SK-N-SH treated with all-trans-retinoic acid at 6 μM for 48 hours (cell line): ENCODE measurements around the gene TACR1.

Experiments
- ATAC-seq: fragments of 200-7000 bp; cut with Tn5 transposase; 3 replicates; pipeline ENCODE4 v1.9.1; 2020; ENCODE audit warnings: mild to moderate bottlenecking, moderate library complexity
- BACH2 ChIP-seq: fragments of 250-450 bp; sonication (Bioruptor Pico); IDR thresholded peaks from 2 replicates; pipeline ENCODE4 v1.9.0; 2021; ENCODE audit warnings: mild to moderate bottlenecking, borderline replicate concordance
- ISL1 ChIP-seq: fragments of 250-450 bp; sonication (Bioruptor Pico); IDR thresholded peaks from 2 replicates; pipeline ENCODE4 v2.1.2; 2022; ENCODE audit warnings: mild to moderate bottlenecking, moderate library complexity
- PPARA ChIP-seq: fragments of 250-450 bp; sonication (Bioruptor Pico); IDR thresholded peaks from 2 replicates; pipeline ENCODE4 v1.5.0; 2020; ENCODE audit warnings: mild to moderate bottlenecking, borderline replicate concordance
- RARB ChIP-seq: fragments of 250-450 bp; sonication (Bioruptor Pico); IDR thresholded peaks from 2 replicates; pipeline ENCODE4 v1.8.0; 2021; ENCODE audit warnings: mild to moderate bottlenecking, moderate library complexity
- TCF4 ChIP-seq: fragments of 250-450 bp; sonication (Bioruptor Pico); IDR thresholded peaks from 2 replicates; pipeline ENCODE4 v1.8.0; 2021; ENCODE audit warnings: mild to moderate bottlenecking, moderate library complexity, borderline replicate concordance
- TOX ChIP-seq: fragments of 250-450 bp; sonication (Bioruptor Pico); IDR thresholded peaks from 2 replicates; pipeline ENCODE4 v1.8.0; 2021; ENCODE audit warnings: mild to moderate bottlenecking, moderate library complexity, borderline replicate concordance
- ZC3H10 ChIP-seq: fragments of 250-450 bp; sonication (Bioruptor Pico); IDR thresholded peaks from 2 replicates; pipeline ENCODE4 v1.5.1; 2021; ENCODE audit warnings: mild to moderate bottlenecking, moderate library complexity
- ZFP3 ChIP-seq: fragments of 250-450 bp; sonication (Bioruptor Pico); IDR thresholded peaks from 2 replicates; pipeline ENCODE4 v1.5.0; 2020; ENCODE audit warnings: mild to moderate bottlenecking, moderate library complexity
- ZFP30 ChIP-seq: fragments of 450-650 bp; formaldehyde crosslinking; IDR thresholded peaks from 2 replicates; pipeline ENCODE4 v1.5.0; 2022; ENCODE audit warnings: mild to moderate bottlenecking, moderate library complexity
- ZNF70 ChIP-seq: fragments of 450-650 bp; formaldehyde crosslinking; IDR thresholded peaks from 2 replicates; pipeline ENCODE4 v1.5.0; 2020; ENCODE audit warnings: mild to moderate bottlenecking, moderate library complexity
- TF ChIP-seq, protein P1 (sequence below): fragments of 250-450 bp; sonication (Bioruptor Pico); IDR thresholded peaks from 2 replicates; pipeline ENCODE4 v1.8.0; 2021; ENCODE audit warnings: low read depth, mild to moderate bottlenecking, moderate library complexity, borderline replicate concordance
- TF ChIP-seq, protein P2 (sequence below): fragments of 250-450 bp; sonication (Bioruptor Pico); IDR thresholded peaks from 2 replicates; pipeline ENCODE4 v1.8.0; 2020; ENCODE audit warnings: mild to moderate bottlenecking, moderate library complexity, borderline replicate concordance
- TF ChIP-seq, protein P3 (sequence below): fragments of 250-450 bp; sonication (Bioruptor Pico); IDR thresholded peaks from 2 replicates; pipeline ENCODE4 v1.5.1; 2020; ENCODE audit warnings: low read depth, mild to moderate bottlenecking, moderate library complexity
- TF ChIP-seq, protein P4 (sequence below): fragments of 250-450 bp; sonication (Bioruptor Pico); IDR thresholded peaks from 2 replicates; pipeline ENCODE4 v1.5.1; 2021; ENCODE audit warnings: mild to moderate bottlenecking, moderate library complexity
- TF ChIP-seq, protein P5 (sequence below): fragments of 250-450 bp; sonication (Bioruptor Pico); IDR thresholded peaks from 2 replicates; pipeline ENCODE4 v1.5.0; 2020; ENCODE audit warnings: mild to moderate bottlenecking, moderate library complexity

Gene TACR1

DNA sequence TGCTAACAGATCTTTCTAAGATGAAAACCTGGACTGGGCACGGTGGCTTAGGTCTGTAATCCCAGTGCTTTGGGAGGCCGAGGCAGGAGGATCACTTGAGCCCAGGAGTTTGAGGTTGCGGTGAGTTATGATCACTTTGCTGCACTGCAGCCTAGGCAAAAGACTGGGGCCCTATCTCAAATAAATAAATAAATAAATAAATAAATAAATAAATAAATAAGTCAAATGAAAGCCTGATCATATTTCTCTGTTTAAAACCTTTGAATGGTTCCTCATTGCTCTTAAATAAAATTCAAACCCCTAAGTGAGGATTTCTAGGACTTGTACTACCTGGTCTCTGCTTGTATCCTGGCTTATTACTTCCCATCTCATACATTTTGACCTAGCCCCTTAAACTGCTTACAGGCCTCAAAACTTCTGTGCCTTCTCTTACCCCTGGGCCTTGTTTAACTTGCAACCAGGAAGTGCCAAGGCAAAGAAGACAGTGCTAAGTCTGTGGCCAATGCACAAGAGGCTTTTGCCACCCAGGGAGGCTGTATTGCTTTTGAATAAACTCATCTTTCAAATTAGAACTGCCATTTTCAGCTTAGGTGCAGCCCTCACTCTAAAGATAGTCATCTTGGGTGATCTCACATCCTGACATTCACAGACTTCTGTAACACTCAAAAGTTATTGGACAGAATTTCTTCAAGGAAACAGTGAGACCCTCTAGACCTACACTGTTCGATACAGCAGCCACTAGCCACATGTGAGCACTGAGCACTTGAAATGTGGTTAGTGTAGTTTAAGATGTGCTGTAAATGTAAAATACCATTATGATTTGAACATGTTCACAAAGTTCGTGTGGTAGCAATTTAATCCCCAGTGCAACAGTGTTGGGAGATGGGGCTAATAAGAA is 167.2 kb downstream of the TACR1 start:
- TF ChIP-seq TOX (CRISPR knock-in tag), result no peak
- TF ChIP-seq, protein P1, sequence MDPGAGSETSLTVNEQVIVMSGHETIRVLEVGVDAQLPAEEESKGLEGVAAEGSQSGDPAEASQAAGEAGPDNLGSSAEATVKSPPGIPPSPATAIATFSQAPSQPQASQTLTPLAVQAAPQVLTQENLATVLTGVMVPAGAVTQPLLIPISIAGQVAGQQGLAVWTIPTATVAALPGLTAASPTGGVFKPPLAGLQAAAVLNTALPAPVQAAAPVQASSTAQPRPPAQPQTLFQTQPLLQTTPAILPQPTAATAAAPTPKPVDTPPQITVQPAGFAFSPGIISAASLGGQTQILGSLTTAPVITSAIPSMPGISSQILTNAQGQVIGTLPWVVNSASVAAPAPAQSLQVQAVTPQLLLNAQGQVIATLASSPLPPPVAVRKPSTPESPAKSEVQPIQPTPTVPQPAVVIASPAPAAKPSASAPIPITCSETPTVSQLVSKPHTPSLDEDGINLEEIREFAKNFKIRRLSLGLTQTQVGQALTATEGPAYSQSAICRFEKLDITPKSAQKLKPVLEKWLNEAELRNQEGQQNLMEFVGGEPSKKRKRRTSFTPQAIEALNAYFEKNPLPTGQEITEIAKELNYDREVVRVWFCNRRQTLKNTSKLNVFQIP (CRISPR knock-in tag), result no peak
- TF ChIP-seq, protein P2, sequence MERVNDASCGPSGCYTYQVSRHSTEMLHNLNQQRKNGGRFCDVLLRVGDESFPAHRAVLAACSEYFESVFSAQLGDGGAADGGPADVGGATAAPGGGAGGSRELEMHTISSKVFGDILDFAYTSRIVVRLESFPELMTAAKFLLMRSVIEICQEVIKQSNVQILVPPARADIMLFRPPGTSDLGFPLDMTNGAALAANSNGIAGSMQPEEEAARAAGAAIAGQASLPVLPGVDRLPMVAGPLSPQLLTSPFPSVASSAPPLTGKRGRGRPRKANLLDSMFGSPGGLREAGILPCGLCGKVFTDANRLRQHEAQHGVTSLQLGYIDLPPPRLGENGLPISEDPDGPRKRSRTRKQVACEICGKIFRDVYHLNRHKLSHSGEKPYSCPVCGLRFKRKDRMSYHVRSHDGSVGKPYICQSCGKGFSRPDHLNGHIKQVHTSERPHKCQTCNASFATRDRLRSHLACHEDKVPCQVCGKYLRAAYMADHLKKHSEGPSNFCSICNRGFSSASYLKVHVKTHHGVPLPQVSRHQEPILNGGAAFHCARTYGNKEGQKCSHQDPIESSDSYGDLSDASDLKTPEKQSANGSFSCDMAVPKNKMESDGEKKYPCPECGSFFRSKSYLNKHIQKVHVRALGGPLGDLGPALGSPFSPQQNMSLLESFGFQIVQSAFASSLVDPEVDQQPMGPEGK (CRISPR knock-in tag), result no peak
- no peak for TF ChIP-seq ZNF70
- no peak for TF ChIP-seq ZFP3 (CRISPR knock-in tag)
- no peak for TF ChIP-seq TCF4
- TF ChIP-seq RARB (CRISPR knock-in tag), result no peak
- no peak for TF ChIP-seq PPARA (CRISPR knock-in tag)
- TF ChIP-seq BACH2, result no peak
- TF ChIP-seq, protein P3, sequence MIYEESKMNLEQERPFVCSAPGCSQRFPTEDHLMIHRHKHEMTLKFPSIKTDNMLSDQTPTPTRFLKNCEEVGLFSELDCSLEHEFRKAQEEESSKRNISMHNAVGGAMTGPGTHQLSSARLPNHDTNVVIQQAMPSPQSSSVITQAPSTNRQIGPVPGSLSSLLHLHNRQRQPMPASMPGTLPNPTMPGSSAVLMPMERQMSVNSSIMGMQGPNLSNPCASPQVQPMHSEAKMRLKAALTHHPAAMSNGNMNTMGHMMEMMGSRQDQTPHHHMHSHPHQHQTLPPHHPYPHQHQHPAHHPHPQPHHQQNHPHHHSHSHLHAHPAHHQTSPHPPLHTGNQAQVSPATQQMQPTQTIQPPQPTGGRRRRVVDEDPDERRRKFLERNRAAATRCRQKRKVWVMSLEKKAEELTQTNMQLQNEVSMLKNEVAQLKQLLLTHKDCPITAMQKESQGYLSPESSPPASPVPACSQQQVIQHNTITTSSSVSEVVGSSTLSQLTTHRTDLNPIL (CRISPR knock-in tag), result no peak
- no peak for TF ChIP-seq ZFP30 (CRISPR knock-in tag)
- TF ChIP-seq, protein P4, sequence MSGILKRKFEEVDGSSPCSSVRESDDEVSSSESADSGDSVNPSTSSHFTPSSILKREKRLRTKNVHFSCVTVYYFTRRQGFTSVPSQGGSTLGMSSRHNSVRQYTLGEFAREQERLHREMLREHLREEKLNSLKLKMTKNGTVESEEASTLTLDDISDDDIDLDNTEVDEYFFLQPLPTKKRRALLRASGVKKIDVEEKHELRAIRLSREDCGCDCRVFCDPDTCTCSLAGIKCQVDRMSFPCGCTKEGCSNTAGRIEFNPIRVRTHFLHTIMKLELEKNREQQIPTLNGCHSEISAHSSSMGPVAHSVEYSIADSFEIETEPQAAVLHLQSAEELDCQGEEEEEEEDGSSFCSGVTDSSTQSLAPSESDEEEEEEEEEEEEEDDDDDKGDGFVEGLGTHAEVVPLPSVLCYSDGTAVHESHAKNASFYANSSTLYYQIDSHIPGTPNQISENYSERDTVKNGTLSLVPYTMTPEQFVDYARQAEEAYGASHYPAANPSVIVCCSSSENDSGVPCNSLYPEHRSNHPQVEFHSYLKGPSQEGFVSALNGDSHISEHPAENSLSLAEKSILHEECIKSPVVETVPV, result no peak
- no peak for TF ChIP-seq ZC3H10 (CRISPR knock-in tag)
- no peak for TF ChIP-seq ISL1 (CRISPR knock-in tag)
- TF ChIP-seq, all 23 proteins: peak for 0
- no peak for ATAC-seq

DNA sequence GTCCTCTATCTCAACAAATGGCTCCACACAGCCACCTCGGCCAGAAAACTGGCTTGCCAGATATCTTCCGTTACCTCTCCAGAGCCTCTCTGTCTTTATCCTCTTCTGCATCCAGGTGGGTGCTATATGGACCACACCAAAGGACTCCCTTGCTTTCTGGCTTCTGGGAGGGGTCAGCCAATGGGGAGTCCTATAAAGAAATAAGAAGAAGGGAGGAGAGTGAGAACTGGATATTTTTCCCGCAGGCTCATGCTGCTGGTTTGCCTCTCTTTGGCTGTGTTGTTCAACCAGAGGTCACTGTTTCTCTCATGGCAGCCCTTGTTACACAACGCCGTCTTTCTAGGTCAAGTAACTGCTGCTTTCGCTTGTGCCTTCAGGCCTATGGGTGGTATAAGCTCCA is 168.1 kb downstream of the TACR1 start:
- TF ChIP-seq, protein P1 (CRISPR knock-in tag), result no peak
- TF ChIP-seq ISL1 (CRISPR knock-in tag) (no peak), ZFP30 (CRISPR knock-in tag) (no peak), TCF4 (no peak), PPARA (CRISPR knock-in tag) (no peak), TOX (CRISPR knock-in tag) (no peak), BACH2 (no peak)
- no peak for ATAC-seq

DNA sequence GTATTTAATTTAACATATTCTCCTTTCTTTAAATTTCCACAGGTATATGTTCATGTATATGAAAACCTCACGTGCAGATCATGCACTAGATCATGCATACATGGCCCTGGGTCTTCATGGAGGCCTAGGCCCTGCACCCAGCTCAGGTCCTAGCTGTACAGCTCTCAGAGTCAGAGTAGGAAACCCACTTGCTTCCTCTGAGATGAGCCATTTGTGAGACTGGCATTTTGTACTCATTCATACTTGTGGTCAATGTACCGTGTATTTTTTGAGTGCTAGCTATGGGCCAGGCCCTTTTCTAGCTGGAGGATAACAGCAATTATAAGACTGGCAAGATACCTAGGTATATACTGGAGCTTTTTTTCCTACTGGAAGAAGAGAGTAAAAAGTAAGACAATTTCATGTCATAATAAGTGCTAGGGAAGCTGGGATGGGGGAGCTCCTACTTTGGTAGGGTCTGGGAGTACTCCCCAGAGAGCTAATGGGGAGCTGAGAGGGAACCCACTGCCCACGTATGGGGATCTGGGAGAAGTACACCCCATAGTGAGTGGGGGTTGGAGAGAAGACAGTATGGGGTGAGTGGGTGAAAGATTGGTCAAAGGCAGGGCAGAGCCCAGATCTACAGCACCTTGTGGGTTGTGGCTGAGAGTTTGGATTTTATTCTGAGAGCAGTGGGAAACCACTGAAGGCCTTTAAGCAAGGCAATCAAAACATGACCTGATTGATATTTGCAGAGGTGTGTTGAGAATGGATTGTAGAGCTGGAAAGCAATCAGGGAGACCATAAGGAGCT is 168.9 kb downstream of the TACR1 start:
- TF ChIP-seq, protein P5, sequence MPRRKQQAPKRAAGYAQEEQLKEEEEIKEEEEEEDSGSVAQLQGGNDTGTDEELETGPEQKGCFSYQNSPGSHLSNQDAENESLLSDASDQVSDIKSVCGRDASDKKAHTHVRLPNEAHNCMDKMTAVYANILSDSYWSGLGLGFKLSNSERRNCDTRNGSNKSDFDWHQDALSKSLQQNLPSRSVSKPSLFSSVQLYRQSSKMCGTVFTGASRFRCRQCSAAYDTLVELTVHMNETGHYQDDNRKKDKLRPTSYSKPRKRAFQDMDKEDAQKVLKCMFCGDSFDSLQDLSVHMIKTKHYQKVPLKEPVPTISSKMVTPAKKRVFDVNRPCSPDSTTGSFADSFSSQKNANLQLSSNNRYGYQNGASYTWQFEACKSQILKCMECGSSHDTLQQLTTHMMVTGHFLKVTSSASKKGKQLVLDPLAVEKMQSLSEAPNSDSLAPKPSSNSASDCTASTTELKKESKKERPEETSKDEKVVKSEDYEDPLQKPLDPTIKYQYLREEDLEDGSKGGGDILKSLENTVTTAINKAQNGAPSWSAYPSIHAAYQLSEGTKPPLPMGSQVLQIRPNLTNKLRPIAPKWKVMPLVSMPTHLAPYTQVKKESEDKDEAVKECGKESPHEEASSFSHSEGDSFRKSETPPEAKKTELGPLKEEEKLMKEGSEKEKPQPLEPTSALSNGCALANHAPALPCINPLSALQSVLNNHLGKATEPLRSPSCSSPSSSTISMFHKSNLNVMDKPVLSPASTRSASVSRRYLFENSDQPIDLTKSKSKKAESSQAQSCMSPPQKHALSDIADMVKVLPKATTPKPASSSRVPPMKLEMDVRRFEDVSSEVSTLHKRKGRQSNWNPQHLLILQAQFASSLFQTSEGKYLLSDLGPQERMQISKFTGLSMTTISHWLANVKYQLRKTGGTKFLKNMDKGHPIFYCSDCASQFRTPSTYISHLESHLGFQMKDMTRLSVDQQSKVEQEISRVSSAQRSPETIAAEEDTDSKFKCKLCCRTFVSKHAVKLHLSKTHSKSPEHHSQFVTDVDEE (CRISPR knock-in tag), result no peak
- TF ChIP-seq, protein P4, result no peak
- TF ChIP-seq PPARA (CRISPR knock-in tag) (no peak), BACH2 (no peak)
- no peak for ATAC-seq
